Inflammatory macrophage treated with lipopolysaccharide for 1 hour (primary cell): ENCODE data around the gene SHC2.

Source experiments
- DNase-seq, 2 donors: peaks; one replicate each; pipeline ENCODE4 v3.0.0-alpha.2; 2020 to 2022

The SHC2 gene, protein sequence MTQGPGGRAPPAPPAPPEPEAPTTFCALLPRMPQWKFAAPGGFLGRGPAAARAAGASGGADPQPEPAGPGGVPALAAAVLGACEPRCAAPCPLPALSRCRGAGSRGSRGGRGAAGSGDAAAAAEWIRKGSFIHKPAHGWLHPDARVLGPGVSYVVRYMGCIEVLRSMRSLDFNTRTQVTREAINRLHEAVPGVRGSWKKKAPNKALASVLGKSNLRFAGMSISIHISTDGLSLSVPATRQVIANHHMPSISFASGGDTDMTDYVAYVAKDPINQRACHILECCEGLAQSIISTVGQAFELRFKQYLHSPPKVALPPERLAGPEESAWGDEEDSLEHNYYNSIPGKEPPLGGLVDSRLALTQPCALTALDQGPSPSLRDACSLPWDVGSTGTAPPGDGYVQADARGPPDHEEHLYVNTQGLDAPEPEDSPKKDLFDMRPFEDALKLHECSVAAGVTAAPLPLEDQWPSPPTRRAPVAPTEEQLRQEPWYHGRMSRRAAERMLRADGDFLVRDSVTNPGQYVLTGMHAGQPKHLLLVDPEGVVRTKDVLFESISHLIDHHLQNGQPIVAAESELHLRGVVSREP

DNA sequence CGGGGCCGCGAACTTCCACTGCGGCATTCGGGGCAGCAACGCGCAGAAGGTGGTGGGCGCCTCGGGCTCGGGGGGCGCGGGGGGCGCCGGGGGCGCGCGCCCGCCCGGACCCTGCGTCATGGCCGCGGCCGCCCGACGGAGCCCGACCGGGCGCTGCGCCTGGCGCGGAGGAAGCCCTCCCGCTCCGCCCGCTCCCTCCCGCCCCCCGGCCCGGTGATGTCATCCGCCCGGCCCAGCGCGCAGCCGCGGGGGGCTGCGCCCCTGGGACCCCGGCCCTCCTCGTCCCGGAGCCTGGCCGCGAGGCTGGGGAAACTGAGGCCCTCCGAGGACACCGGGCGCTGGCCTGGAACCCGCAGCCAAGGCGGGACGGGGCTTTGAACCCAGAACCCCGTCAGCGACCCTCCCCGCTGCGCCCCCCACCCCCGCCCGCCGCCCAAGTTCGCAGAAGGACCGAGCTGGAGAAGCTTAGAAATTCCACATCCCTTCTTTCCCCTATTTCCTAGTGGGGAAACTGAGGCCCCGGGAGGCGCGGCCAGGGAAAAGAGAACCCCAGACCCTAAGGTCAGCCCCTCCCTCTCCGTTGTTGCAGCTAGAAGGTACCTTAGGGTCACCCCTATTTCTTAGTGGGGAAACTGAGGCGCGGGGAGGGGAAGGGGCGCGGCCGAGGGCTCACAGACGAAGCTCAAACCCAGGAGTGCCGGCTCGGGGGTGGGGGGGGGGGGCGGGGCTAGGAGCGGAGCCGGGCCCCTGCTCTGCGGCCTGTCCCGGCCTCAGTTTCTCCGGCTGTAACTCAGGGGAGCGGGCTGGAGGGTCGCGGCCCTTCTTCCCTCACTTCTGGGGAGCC, at the start of gene SHC2:
Gene SHC2, minus strand, starts transcription at position 157 of the 844 bp plus-strand sequence. Its CDS starts 37 bp downstream, at position 120.
- no peak for DNase-seq

DNA sequence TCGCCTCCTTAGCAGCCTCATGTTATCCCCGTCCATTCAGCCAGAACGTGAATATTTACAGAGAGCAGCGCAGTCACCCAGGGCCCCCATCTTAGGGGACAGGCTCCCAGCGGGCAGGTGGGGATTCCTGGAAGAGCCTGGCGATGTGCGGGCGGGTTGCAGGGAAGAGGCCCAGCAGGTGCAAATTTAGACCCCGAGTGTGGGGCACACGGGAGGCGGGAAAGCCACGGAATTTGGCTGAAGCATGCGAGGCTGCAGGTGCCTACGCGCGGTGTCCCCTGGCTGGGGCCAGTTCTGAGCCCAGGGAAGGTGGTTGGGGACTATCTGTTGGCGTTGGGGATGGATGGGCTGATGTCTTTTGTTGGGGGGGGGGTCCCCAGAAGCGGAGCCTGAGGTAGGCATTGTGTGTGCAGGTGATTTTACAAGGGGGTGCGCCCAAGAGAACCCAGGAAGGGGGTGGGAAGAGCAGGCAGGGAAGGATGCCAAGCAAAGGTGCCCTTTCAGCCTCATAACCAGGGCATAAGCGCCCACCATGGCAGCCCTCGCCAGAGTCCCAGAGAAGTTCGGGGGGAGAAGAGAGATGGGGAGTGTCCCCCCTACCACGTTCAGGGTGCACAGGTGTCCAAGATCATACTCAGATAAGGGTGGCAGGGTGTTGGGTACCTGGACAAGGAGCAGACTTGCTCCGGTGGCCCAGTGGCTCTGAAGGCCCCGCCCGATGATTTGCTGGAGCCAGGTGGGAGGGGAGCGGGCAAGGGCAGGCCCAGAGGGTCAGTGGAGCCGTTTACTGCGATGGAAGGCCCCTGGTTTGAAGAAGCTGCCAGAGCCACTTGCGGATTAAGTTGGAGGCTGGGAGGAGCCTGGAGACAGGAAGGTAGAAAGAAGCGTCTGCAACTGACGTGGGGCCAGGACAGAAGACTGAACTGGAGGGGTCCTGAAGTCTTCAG, 47.6 kb upstream of the SHC2 start:
- no peak for DNase-seq

DNA sequence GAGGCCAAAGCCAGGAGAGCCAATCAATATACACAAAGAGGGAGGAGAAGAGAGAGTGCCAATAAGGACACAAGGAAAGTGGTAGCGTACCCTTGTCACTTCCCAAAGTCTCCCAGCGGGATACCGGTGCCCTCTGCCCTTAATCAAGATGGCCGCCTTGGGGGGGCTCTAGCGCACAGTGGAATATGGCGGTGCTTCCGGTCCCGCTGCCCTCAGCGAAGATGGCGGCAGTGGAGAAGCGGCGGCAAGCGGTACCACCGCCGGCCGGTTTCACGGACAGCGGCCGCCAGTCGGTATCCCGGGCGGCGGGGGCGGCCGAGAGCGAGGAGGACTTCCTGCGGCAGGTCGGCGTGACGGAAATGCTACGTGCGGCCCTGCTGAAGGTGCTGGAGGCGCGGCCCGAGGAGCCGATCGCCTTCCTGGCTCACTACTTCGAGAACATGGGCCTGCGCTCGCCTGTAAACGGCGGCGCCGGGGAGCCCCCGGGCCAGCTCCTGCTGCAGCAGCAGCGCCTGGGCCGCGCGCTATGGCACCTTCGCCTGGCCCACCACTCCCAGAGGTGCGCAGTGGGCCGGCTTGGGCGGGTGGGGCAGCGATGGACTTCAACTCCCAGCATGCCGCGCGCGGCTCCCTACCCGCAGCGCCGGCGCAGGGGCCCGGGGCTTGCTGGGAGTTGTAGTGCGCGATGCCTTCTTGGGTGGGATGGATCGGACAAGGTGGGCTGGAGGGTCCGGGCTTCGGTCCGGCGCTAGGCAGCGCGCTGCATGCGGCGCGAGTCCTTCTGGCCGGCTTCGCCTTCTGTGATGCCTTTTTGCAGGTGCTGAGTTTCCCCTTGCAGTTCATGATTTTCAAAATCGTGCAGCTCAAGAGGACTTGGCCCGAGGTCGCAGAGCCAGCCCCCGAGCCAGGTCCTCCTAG, 46.7 kb upstream of the SHC2 start, which contains the start of gene TPGS1:
Gene TPGS1, plus strand, starts transcription at position 212 of the 918 bp plus-strand sequence. Its CDS starts 10 bp downstream, at position 222.
- peak; percentile 53 to 98 for DNase-seq

DNA sequence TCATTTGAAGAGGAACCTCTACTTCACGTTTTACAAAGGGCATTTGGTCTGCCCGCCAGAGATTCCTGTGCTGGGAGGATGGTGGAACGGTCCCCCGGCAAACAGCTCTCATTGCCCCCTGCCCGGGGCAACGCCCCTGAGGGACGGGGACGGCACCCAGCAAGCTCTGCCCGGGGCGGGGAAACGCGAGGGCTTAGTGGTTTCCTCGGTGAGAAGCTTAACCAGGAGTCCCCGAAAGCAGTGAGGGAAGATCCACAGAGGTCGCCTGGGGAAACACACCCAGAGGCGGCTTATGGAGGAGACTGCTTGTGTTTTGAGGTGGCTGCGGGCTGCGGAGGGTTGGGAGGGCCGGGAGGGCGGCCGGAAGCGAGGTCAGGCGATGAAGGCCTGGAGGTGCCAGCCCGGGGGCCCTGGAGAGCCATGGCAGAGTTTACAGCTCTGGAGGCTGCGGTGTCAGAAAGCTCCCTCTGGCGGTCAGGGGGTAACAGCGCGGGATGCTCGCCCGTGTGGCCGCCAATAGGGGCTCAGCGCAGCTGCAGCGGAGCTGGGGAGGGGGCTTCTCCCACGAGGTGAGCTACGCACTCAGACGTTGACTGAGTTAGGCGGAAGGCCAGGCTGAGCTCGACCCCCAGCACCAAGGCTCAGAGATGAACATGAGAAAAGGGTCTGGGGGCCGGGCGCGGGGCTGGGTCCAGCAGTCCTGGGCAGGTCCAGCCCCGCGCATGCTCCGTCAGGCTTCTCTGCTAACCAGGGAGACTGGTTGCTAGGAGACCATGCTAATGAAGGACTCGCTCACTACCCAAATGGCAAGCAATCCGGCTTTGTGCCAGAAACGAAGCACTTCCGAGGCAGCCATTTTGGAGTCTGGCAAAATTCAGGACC, 45.8 kb upstream of the SHC2 start:
- peak; percentile 86 to 99 for DNase-seq

DNA sequence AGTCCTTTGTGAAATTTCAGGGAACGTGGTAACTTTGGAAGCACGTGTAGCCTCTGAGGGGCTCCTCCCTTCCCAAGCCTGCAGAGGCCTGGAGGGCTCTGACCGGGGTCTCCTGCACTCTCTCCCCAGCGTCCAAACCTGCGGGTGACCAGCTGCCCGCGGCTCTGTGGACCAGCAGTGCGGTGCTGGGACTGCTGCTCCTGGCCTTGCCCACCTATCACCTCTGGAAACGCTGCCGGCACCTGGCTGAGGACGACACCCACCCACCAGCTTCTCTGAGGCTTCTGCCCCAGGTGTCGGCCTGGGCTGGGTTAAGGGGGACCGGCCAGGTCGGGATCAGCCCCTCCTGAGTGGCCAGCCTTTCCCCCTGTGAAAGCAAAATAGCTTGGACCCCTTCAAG, 43.8 kb upstream of the SHC2 start:
- no peak for DNase-seq

DNA sequence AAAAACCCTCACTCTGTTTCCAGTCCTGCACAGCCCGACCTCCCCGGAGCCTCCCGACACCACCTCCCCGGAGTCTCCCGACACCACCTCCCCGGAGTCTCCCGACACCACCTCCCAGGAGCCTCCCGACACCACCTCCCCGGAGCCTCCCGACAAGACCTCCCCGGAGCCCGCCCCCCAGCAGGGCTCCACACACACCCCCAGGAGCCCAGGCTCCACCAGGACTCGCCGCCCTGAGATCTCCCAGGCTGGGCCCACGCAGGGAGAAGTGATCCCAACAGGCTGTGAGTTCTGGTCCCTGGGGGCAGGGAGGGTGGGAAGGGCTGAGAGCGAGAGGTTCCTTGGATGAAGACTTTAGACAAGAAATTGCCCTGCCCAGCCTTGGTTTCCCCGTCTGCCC, 40.8 kb upstream of the SHC2 start:
- no peak for DNase-seq

DNA sequence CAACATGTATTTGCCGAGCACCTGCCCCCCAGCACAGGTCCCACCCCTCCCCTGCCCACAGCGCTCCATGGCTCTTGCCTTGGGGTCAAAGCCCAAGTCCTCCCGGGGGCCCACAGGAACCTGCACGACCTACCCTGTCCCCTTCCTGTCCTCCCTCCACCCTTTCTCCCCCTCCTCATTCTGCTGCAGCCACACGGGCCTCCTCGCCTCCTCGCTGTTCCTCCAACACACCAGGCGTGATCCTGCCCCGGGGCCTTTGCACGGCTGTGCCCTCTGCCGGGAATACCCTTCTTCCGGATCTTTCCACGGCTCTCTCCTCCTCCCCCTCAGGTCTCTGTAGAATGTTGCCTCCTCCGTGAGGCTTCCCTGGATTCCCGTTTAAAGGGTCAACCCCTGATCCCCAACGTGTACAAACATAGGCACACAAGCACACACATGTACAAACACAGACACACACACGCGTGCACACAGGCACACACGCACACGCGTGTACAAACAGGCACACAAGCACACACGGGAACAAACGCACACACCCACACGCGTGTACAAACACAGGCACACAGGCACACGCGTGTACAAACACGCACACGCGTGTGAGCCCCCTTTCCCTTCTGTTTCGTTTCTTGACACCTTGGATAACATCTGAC, 38.3 kb upstream of the SHC2 start:
- no peak for DNase-seq

DNA sequence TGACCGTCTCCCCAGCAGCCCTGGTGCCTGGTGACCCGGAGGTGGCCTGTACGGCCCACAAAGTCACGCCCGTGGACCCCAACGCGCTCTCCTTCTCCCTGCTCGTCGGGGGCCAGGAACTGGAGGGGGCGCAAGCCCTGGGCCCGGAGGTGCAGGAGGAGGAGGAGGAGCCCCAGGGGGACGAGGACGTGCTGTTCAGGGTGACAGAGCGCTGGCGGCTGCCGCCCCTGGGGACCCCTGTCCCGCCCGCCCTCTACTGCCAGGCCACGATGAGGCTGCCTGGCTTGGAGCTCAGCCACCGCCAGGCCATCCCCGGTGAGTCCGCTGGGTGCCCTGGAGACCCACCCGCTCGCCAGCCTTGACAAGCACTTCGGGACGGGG, 37.7 kb upstream of the SHC2 start:
- DNase-seq, result no peak

DNA sequence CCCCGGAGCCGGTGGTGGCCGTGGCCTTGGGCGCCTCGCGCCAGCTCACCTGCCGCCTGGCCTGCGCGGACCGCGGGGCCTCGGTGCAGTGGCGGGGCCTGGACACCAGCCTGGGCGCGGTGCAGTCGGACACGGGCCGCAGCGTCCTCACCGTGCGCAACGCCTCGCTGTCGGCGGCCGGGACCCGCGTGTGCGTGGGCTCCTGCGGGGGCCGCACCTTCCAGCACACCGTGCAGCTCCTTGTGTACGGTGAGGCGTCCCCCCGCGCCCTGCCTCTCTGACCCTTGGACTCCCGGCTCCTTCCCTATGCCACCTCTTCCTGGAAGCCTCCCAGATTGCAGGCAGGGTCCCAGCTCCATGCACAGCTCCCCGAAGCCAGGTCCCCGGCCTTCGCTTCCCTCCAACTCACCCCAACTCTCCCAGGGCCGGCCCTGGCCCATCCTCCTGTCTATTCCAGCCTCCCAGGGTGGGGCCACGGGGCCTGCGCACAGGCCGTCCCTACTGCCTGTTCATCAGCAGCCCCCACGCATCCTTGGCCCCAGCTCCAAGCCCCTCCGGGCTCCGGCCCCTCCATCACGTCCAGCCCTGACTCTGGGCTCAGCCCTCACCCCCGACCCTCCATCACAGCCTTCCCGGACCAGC, 37.2 kb upstream of the SHC2 start:
- DNase-seq, result no peak

DNA sequence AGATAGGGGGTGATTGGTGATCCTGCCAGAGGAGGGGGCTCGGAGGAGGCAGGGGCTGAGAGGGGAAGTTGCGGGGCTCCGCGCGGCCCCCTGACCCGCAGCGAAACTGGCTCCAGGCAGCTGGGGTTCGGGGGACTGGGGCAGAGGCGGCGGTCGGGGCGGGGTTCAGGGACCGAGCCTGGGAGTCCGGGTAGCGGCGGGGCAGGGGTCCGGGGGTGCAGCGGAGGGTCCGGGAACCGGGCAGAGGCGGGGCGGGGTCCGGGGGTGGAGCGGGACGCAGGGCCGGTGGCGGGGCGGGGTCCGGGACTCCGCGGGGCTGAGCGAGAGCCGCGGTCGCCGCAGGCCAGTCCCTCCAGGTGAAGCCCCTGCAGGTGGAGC, 36.6 kb upstream of the SHC2 start:
- no peak for DNase-seq

DNA sequence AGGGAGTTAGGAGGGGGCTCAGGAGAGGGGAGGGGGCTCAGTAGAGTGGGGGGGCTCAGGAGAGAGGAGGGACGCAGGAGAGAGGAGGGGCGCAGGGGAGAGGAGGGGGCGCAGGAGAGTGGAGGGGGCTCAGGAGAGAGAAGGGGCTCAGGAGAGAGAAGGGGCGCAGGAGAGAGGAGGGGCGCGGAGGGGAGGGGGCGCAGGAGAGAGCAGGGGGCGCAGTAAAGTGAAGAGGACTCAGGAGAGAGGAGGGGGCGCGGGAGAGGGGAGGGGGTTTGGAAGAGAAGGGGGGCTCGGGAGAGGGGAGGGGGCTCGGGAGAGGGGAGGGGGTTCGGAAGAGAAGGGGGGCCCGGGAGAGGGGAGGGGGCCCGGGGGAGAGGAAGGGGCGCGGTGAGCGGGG, 36.2 kb upstream of the SHC2 start:
- DNase-seq, result no peak

DNA sequence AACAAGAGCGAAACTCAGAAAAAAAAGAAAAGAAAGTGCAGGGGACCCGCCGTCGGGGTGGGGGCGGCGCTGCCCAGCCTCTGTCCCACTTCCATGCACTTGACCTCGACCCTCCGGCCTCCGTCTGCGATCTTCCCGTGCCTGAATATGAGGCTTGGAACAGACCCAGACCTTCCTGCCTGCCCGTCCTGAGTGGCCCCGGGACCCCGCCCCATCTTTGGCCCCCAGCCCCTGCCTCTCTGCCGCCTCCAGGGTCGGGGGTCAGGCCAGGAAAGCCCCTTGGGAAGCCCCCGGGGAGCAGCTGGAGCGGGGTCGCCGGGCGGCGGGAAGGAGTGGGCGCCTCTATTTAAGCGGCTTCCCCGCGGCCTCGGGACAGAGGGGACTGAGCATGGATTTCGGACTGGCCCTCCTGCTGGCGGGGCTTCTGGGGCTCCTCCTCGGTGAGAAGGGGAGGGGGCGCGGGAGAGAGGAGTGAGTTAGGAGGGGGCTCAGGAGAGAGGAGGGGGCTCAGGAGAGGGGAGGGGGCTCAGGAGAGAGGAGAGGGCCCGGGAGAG, 35.4 kb upstream of the SHC2 start, which contains the start of gene MADCAM1:
Gene MADCAM1, plus strand, starts transcription at position 375 of the 554 bp plus-strand sequence. Its CDS starts 14 bp downstream, at position 389.
- no peak for DNase-seq

DNA sequence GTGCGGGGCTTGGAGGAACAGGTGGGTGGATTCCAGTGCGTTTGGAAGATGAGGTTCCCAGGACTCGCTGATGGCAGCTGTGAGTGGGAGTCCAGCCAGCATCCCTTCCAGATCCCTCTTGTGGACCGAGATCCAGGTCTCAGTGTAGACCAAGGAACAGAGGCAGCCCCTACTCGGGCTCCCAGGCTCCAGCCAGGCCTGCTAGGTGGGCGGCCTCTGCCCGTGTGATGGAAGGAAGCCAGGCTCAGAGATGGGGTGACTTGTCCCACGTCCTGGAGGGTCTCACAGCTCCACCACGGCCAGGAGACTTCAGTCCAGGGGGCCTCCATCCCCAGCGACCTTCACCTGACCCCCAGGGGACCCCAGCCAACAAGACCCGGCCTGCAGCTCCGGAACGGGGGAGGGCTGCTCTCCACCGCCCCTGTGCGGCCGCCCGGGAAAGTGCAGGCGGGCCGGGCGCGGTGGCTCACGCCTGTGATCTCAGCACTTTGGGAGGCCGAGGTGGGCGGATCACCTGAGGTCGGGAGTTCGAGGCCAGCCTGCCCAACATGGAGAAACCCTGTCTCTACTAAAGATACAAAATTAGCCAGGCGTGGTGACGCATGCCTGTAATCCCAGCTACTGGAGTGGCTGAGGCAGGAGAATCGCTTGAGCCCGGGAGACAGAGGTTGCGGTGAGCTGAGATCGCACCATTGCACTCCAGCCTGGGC, 34.7 kb upstream of the SHC2 start:
- DNase-seq, result peak in 1 of 2 donors; percentile 24

DNA sequence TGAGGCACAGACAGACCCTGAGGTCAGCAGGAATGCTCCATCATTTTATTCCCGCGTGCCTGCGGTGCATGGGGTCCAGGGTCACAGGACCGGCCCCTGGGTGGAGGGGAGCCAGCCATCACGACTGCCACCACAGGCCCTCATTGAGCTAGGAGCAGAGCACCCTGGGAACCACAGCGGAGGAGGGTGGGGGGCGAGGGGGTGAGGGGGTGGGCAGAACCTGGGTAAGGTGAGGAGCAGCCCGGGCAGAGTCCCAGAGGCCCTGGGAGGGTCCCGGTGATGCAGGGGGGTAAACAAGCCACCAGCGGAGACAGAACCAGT, 34.2 kb upstream of the SHC2 start:
- no peak for DNase-seq

DNA sequence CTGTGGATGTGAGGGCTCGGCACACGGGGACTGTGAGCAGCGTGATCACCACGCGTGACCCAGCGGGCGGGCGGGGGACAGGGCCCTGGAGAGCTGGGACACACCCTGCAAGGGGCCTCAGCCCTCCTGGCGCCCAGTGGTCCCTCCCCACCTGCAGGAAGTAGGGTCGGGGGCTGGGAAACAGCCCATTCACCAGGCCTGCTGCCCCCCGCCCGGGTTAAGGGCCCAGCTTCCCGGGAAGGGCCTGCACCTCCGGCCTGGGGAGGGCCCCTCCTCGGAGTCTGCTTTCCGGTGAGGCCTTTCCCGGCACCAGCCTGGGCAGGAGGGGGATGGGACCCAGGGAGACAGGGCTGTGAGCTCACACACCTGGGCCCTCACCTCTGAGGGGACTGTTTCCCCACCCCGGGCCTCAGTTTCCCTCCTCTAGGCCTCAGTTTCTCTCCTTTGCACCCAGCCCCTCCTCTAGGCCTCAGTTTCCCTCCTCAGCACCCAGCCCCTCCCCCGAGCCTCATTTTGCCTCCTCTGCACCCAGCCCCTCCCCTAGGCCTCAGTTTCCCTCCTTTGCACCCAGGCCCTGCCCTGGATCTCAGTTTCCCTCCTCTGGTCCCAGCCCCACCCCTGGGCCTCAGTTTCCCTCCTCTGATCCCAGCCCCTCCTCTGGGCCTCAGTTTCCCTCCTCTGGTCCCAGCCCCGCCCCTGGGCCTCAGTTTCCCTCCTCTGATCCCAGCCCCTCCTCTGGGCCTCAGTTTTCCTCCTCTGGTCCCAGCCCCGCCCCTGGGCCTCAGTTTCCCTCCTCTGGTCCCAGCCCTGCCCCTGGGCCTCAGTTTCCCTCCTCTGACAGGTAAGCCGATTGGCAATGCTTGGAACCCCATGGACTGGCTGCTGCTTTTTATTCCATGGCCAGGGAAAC, 33.6 kb upstream of the SHC2 start:
- no peak for DNase-seq

DNA sequence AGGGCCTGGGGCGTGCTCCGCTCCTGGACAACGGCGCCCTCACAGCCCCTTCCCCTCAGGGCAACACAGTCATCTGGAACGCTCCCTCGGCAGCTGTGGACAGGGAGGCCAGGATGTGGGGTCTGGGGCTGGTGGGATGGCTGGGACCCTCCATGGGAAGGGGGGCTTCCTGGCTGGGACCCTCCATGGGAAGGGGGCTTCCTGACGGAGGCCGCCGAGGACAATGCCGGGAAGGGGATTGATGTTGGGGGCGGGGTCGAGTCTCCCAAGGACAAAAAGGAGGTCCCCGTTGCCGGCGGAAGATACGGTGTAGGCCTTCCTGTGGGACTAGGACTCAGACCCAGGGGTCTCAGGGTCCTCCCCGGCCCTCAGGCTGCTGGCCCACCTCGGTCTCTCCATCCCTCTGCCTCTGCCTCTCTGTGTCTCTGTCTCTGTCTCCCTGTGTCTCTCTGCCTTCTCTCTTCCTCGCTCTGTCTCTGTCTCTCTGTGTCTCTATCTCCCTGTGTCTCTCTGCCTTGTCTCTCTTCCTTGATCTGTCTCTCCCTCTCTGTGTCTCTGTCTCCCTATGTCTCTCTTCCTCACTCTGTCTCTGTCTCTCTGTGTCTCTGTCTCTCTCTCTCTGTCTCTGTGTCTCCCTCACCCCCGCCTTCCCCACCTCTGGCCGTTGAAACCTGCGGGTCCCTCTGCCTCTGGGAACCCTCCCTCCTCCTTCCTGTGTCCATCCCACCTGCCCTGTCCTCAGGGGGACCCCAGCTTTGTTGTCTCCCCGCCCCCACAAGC, 32.7 kb upstream of the SHC2 start:
- no peak for DNase-seq
